H1 (cell line): ENCODE data around the gene TTLL5. TPM values are rescaled to one million over a fixed set of nuclear protein-coding genes. Genes with fewer than 3 reads are reported as not detected.

Experiments used
- CTCF ChIA-PET: fragments of 300-600 bp; sonication (Branson Sonifier 250); formaldehyde crosslinking; loops from one replicate; lab custom pipeline; 2021; ENCODE audit not compliant: partially characterized antibody; lab: Charles Lee
- POLR2A ChIA-PET: fragments of 300-600 bp; sonication (Branson Sonifier 250); formaldehyde crosslinking; loops from one replicate; lab custom pipeline; 2021; ENCODE audit warnings: inconsistent platforms; ENCODE audit not compliant: partially characterized antibody; lab: Charles Lee
- DNase-seq, 2 experiments: peaks; one replicate each; pipeline versions ENCODE4 v3.0.0 to v3.0.0-alpha.2; 2010 to 2022; ENCODE audit warnings: low spot score in 2 of 2, low read depth in 1 of 2, mixed read lengths in 1 of 2
- FAIRE-seq: peaks from 2 replicates; lab custom pipeline; 2011; peaks lifted over from hg19 to GRCh38; lab: Jason Lieb, UNC
- H2AFZ ChIP-seq: 2 replicates; pipeline ENCODE4 v1.8.1; 2012; ENCODE audit warnings: low read length, inconsistent platforms
- H2AK5ac ChIP-seq: 2 replicates; pipeline ENCODE4 v1.6.1; 2013; ENCODE audit warnings: low read depth, low read length
- H2BK120ac ChIP-seq: replicated peaks from 2 replicates; pipeline ENCODE3; 2013; ENCODE audit warnings: low read depth, low read length, inconsistent platforms
- H2BK12ac ChIP-seq: 2 replicates; pipeline ENCODE4 v1.6.1; 2013; ENCODE audit warnings: low read depth, low read length
- H2BK15ac ChIP-seq: 2 replicates; pipeline ENCODE4 v1.6.1; 2013; ENCODE audit warnings: low read length
- H2BK20ac ChIP-seq: 2 replicates; pipeline ENCODE4 v1.6.1; 2013; ENCODE audit warnings: low read length
- H2BK5ac ChIP-seq: 2 replicates; pipeline ENCODE4 v1.6.1; 2013; ENCODE audit warnings: low read depth, low read length
- H3K14ac ChIP-seq: 2 replicates; pipeline ENCODE4 v1.6.1; 2013; ENCODE audit warnings: inconsistent platforms; ENCODE audit not compliant: insufficient read length
- H3K18ac ChIP-seq: 2 replicates; pipeline ENCODE4 v1.6.1; 2013; ENCODE audit warnings: low read length; ENCODE audit errors: extremely low read depth
- H3K23ac ChIP-seq: 2 replicates; pipeline ENCODE4 v1.6.1; 2013; ENCODE audit warnings: inconsistent platforms; ENCODE audit not compliant: insufficient read length
- H3K23me2 ChIP-seq: 2 replicates; pipeline ENCODE4 v1.6.1; 2013; ENCODE audit warnings: low read depth, low read length
- H3K27ac ChIP-seq: 2 replicates; pipeline ENCODE4 v1.6.1; 2011; ENCODE audit warnings: low read depth, low read length, inconsistent platforms
- H3K27me3 ChIP-seq, 4 experiments: replicated peaks in 1 of 4; 1 replicate in 1 of 4; 2 replicates in 3 of 4; pipeline versions ENCODE4 v1.6.1 to v1.8.1; 2011 to 2013; ENCODE audit warnings: low read length in 3 of 4, mild to moderate bottlenecking in 3 of 4, inconsistent platforms in 2 of 4, mixed read lengths in 2 of 4, moderate library complexity in 1 of 4; ENCODE audit not compliant: control insufficient read depth in 3 of 4, insufficient read depth in 3 of 4; ENCODE audit errors: extremely low read depth in 1 of 4
- H3K36me3 ChIP-seq, 4 experiments: 2 replicates each; pipeline versions ENCODE4 v1.6.1 to v1.8.1; 2011 to 2013; ENCODE audit warnings: mild to moderate bottlenecking in 4 of 4, low read length in 3 of 4, moderate library complexity in 2 of 4, control low read depth in 1 of 4, inconsistent platforms in 1 of 4; ENCODE audit not compliant: insufficient read depth in 4 of 4, control insufficient read depth in 2 of 4
- H3K4ac ChIP-seq: replicated peaks from 2 replicates; pipeline ENCODE3; 2013; ENCODE audit warnings: low read length, low read depth, mixed read lengths, inconsistent platforms; ENCODE audit not compliant: insufficient read length
- H3K4me1 ChIP-seq, 4 experiments: replicated peaks in 1 of 4; 1 replicate in 1 of 4; 2 replicates in 3 of 4; pipeline versions ENCODE4 v1.6.1 to v1.8.1; 2011 to 2013; ENCODE audit warnings: low read length in 3 of 4, inconsistent platforms in 2 of 4, mixed read lengths in 1 of 4; ENCODE audit not compliant: insufficient read depth in 4 of 4, control insufficient read depth in 3 of 4
- H3K4me2 ChIP-seq, 2 experiments: 2 replicates each; pipeline versions ENCODE4 v1.6.1 to v1.8.1; 2011 to 2013; ENCODE audit warnings: low read depth in 2 of 2, low read length in 2 of 2, control low read depth in 1 of 2, inconsistent platforms in 1 of 2, mild to moderate bottlenecking in 1 of 2; ENCODE audit not compliant: insufficient read depth in 1 of 2
- H3K4me3 ChIP-seq, 4 experiments: fragments of 200-600, 300-600 bp in 1 of 4; sonication (generic), shearing (Covaris generic), sonication (Bioruptor Twin) in 1 of 4; 2 replicates each; pipeline versions ENCODE4 v1.5.1 to v1.8.1; 2011 to 2016; ENCODE audit warnings: low read length in 4 of 4, low read depth in 3 of 4, control low read depth in 2 of 4, inconsistent platforms in 2 of 4, mild to moderate bottlenecking in 2 of 4, mixed read lengths in 1 of 4, moderate library complexity in 1 of 4; ENCODE audit not compliant: insufficient read depth in 2 of 4; ENCODE audit errors: extremely low read depth in 1 of 4
- H3K56ac ChIP-seq: replicated peaks from 2 replicates; pipeline ENCODE3; 2013; ENCODE audit warnings: low read depth, mild to moderate bottlenecking, mixed read lengths, low read length, inconsistent platforms; ENCODE audit not compliant: insufficient read length
- H3K79me1 ChIP-seq: 2 replicates; pipeline ENCODE4 v1.6.1; 2013; ENCODE audit warnings: low read depth, low read length, control low read depth
- H3K79me2 ChIP-seq, 2 experiments: 2 replicates each; pipeline versions ENCODE4 v1.6.1 to v1.8.1; 2012 to 2013; ENCODE audit warnings: low read length in 2 of 2, mild to moderate bottlenecking in 2 of 2, inconsistent platforms in 1 of 2; ENCODE audit not compliant: insufficient read depth in 2 of 2, control insufficient read depth in 1 of 2
- H3K9ac ChIP-seq, 4 experiments: replicated peaks in 1 of 4; 1 replicate in 1 of 4; 2 replicates in 3 of 4; pipeline versions ENCODE4 v1.6.1 to v1.8.1; 2011 to 2013; ENCODE audit warnings: low read depth in 3 of 4, low read length in 3 of 4, control low read depth in 2 of 4, mild to moderate bottlenecking in 2 of 4, moderate library complexity in 2 of 4, inconsistent platforms in 1 of 4; ENCODE audit errors: extremely low read depth in 1 of 4
- H3K9me3 ChIP-seq, 2 experiments: 2 replicates each; pipeline versions ENCODE4 v1.6.1 to v1.8.1; 2012 to 2013; ENCODE audit warnings: mild to moderate bottlenecking in 2 of 2, moderate library complexity in 2 of 2, control low read depth in 1 of 2, inconsistent platforms in 1 of 2, low read depth in 1 of 2, low read length in 1 of 2, mixed read lengths in 1 of 2; ENCODE audit not compliant: insufficient read depth in 2 of 2
- H4K20me1 ChIP-seq, 2 experiments: replicated peaks in 1 of 2; 2 replicates each; pipeline versions ENCODE3 to v1.8.1; 2011 to 2013; ENCODE audit warnings: inconsistent platforms in 2 of 2, low read length in 2 of 2, mild to moderate bottlenecking in 1 of 2; ENCODE audit not compliant: insufficient read depth in 2 of 2, control insufficient read depth in 1 of 2
- H4K5ac ChIP-seq: 2 replicates; pipeline ENCODE4 v1.6.1; 2013; ENCODE audit warnings: low read length, low read depth, mixed read lengths, inconsistent platforms; ENCODE audit not compliant: insufficient read length
- H4K8ac ChIP-seq: 2 replicates; pipeline ENCODE4 v1.8.0; 2013; ENCODE audit warnings: mild to moderate bottlenecking, moderate library complexity, low read length, inconsistent platforms; ENCODE audit not compliant: insufficient read depth; ENCODE audit errors: extremely low read depth
- H4K91ac ChIP-seq: replicated peaks from 2 replicates; pipeline ENCODE3; 2013; ENCODE audit warnings: low read length, mixed read lengths, inconsistent platforms; ENCODE audit not compliant: insufficient read length
- MAX ChIP-seq: IDR thresholded peaks from 2 replicates; pipeline ENCODE4 v1.6.1; 2012; ENCODE audit warnings: inconsistent platforms
- RAD21 ChIP-seq, 2 experiments: IDR thresholded peaks in 1 of 2; conservative IDR thresholded peaks in 1 of 2; 2 replicates each; pipeline ENCODE4 v1.6.1; 2011; ENCODE audit warnings: low read depth in 2 of 2, low read length in 2 of 2, improper control_type of control experiment in 1 of 2, inconsistent platforms in 1 of 2, mild to moderate bottlenecking in 1 of 2, moderate library complexity in 1 of 2
- SRF ChIP-seq: IDR thresholded peaks from 2 replicates; pipeline ENCODE4 v1.6.1; 2011; ENCODE audit warnings: mild to moderate bottlenecking, low read depth, low read length, moderate library complexity
- WGBS, 2 experiments: shearing (Covaris generic) in 1 of 2; methylation state at CpG; one replicate each; pipeline versions ENCODE4 v1.1.6 to v1.1.7; 2013 to 2015; ENCODE audit warnings: low lambda C conversion rate in 2 of 2, mixed read lengths in 2 of 2, inconsistent platforms in 1 of 2, low coverage in 1 of 2, missing lambda C conversion rate in 1 of 2; ENCODE audit not compliant: insufficient replicate concordance in 2 of 2, insufficient coverage in 1 of 2, insufficient read length in 1 of 2; ENCODE audit errors: extremely low coverage in 1 of 2, missing lambda C conversion rate in 1 of 2; 5-methylcytosine and 5-hydroxymethylcytosine counted together
- polyA plus RNA-seq, 7 experiments: library from polyadenylated mRNA; depleted of rRNA in 3 of 7; stranded (reverse) in 5 of 7; unstranded in 2 of 7; fragments of >200 nt in 5 of 7; fragments of 200-250 nt in 2 of 7; gene quantifications; 1 replicate in 5 of 7; 2 replicates in 1 of 7; 4 replicates in 1 of 7; pipeline versions ENCODE4 v1.2.1 to v1.2.3, GENCODE V29; 2011 to 2013; ENCODE audit warnings: missing spikeins in 2 of 7, mixed read lengths in 2 of 7
- total RNA-seq: library from RNA; stranded (reverse); fragmentation: NEBNext Ultra II Directional; extraction: Animal tissue kit (Norgen Biotek cat#: 25700); gene quantifications from 2 replicates; pipeline ENCODE4 v1.2.1, GENCODE V29; 2021

TTLL5 gene
- total and polyA plus RNA-seq, 2 of the 8 experiments (the other 6 are each of a cell fraction or from before 2014, with no cell fraction given), result 16.1 to 45.9 TPM

- Histone ChIP-seq H2AFZ (no peak overlapping the region), H3K23me2 (no peaks in the 10 kb centered on the region), H3K4me2 (no peak overlapping the region), H3K23ac (no peak overlapping the region), H3K79me2 (no peaks in the 10 kb centered on the region), H3K79me1 (no peaks in the 10 kb centered on the region), H3K27me3 (no peaks in the 10 kb centered on the region), H3K4me1 (no peaks in the 10 kb centered on the region), H3K18ac (no peak overlapping the region), H3K14ac (no peak overlapping the region), H4K8ac (no peak overlapping the region), H3K4me3 (no peak overlapping the region), H3K4ac (no peak overlapping the region), H3K9me3 (peaks cover 0 to 4% of the 10 kb centered on the region in 2 experiments; a peak in 1 of 4 replicates), H3K9ac (no peak overlapping the region), H3K36me3 (peaks cover 0 to 43% (median 22%) of the 10 kb centered on the region in 4 experiments; a peak in 6 of 8 replicates), H3K27ac (no peak overlapping the region), H2BK5ac (no peak overlapping the region), H2BK12ac (no peak overlapping the region), H2BK120ac (no peak overlapping the region), H3K56ac (no peak overlapping the region), H2BK15ac (no peak overlapping the region), H4K5ac (no peak overlapping the region), H2AK5ac (no peak overlapping the region), H4K20me1 (peaks cover 0 to 2% of the 10 kb centered on the region in 2 experiments), H2BK20ac (no peak overlapping the region), H4K91ac (no peak overlapping the region)
- TF ChIP-seq SRF (no peak), MAX (no peak), RAD21 (IDR thresholded peaks at IDR 0.05 in 1 of 2, conservative IDR thresholded peaks at IDR 0.05 in 1 of 2; ENCODE audit: low read depth in 2 of 2, low read length in 2 of 2) (no peak)
- WGBS, 2 experiments, result 94% methylated on average over 1 of the region's 1 CpG; no CpG with 5 or more reads in 1 of the 2 experiments
- CTCF ChIA-PET, result interaction anchor here (1.8 kb wide), 1 partner anchor 11 kb away, joined by 9 read pairs; no protein-coding TSS in a partner anchor
- no peak for FAIRE-seq
- POLR2A ChIA-PET, result interaction anchor here (0.6 kb wide), 1 partner anchor 149 kb away, joined by 3 read pairs; no protein-coding TSS in a partner anchor
- no peak for DNase-seq
Observed at GRCh38 chr14:75697386-75697785, 36.3 kb downstream of the TTLL5 start.
